ENCODE measurements around the gene DEFB126. TPM values are rescaled to one million over a fixed set of nuclear protein-coding genes. Genes with fewer than 3 reads are reported as not detected.

DEFB126 gene
- total RNA-seq, 1 donor from 2014 or later, result not detected

Other genes starting within 250 kb of the DEFB126 start
- not detected in 3 replicates for gene DEFB125, start 54.9 kb upstream of the DEFB126 start, total RNA-seq
- gene DEFB127, start 14.9 kb downstream of the DEFB126 start, total RNA-seq, result not detected in 3 replicates
- not detected in 3 replicates for gene DEFB128, start 47.1 kb downstream of the DEFB126 start, total RNA-seq
- gene DEFB129, start 84.7 kb downstream of the DEFB126 start, total RNA-seq, result not detected in 3 replicates
- not detected in 3 replicates for gene DEFB132, start 115.1 kb downstream of the DEFB126 start, total RNA-seq
- gene C20orf96, start 148.2 kb downstream of the DEFB126 start, total RNA-seq, result 52.3 to 58.1 TPM (median 52.8 TPM) in 3 replicates
- gene ZCCHC3, start 155.0 kb downstream of the DEFB126 start, total RNA-seq, result 40.2 to 40.8 TPM (median 40.5 TPM) in 3 replicates
- gene SOX12, start 183.0 kb downstream of the DEFB126 start, total RNA-seq, result 65.9 to 67.0 TPM (median 66.8 TPM) in 3 replicates
- gene NRSN2, start 204.5 kb downstream of the DEFB126 start, total RNA-seq, result 41.0 to 46.2 TPM (median 41.2 TPM) in 3 replicates
- gene TRIB3, start 238.2 kb downstream of the DEFB126 start, total RNA-seq, result 3.6 to 3.9 TPM (median 3.8 TPM) in 3 replicates

Data from mesothelial cell of epicardium (in vitro differentiated cells).